ENCODE results near the gene COL6A6.

COL6A6 gene, protein sequence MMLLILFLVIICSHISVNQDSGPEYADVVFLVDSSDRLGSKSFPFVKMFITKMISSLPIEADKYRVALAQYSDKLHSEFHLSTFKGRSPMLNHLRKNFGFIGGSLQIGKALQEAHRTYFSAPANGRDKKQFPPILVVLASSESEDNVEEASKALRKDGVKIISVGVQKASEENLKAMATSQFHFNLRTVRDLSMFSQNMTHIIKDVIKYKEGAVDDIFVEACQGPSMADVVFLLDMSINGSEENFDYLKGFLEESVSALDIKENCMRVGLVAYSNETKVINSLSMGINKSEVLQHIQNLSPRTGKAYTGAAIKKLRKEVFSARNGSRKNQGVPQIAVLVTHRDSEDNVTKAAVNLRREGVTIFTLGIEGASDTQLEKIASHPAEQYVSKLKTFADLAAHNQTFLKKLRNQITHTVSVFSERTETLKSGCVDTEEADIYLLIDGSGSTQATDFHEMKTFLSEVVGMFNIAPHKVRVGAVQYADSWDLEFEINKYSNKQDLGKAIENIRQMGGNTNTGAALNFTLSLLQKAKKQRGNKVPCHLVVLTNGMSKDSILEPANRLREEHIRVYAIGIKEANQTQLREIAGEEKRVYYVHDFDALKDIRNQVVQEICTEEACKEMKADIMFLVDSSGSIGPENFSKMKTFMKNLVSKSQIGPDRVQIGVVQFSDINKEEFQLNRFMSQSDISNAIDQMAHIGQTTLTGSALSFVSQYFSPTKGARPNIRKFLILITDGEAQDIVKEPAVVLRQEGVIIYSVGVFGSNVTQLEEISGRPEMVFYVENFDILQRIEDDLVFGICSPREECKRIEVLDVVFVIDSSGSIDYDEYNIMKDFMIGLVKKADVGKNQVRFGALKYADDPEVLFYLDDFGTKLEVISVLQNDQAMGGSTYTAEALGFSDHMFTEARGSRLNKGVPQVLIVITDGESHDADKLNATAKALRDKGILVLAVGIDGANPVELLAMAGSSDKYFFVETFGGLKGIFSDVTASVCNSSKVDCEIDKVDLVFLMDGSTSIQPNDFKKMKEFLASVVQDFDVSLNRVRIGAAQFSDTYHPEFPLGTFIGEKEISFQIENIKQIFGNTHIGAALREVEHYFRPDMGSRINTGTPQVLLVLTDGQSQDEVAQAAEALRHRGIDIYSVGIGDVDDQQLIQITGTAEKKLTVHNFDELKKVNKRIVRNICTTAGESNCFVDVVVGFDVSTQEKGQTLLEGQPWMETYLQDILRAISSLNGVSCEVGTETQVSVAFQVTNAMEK (N-terminal part only)

GRCh38 chr3:130516645-130517512, at the start of gene COL6A6:
COL6A6 (plus strand) TSS chr3:130517177; CDS start chr3:130560365, 43,188 bp downstream.
- Histone ChIP-seq H3K4me1 (ENCODE audit: control insufficient read depth, insufficient read depth, low read length) (no peaks in the 10 kb centered on the region), H3K9ac (ENCODE audit: low read length) (no peak within 1 kb of the TSS), H3K27me3 (ENCODE audit: control insufficient read depth, insufficient read depth, low read length) (no peaks in the 10 kb centered on the region), H3K36me3 (ENCODE audit: control insufficient read depth, insufficient read depth, low read length) (no peaks in the 10 kb centered on the region), H3K27ac (ENCODE audit: low read depth, low read length) (no peak within 1 kb of the TSS), H3K4me3 (ENCODE audit: low read length) (no peak within 1 kb of the TSS)

DNA sequence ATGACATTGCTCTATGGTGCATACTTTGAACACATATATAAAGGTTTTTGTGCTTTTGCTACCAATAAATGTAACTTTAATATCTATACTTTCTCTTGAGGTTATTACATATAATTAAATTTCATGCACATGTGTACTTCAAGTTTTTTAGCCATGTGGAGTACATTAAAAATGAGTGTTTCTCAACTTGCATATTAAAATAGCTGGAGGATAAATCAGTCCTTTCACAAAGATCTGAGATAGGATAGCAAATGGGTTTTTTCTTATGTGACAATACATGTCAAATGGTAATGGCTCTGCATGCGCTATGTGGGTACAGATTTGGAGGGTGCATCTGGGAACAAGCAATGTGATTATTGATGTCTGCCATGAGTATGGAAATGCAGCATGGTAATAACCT, 48.7 kb upstream of the COL6A6 start:
- Histone ChIP-seq H3K9ac (ENCODE audit: low read length) (no peak overlapping the region), H3K4me1 (ENCODE audit: control insufficient read depth, insufficient read depth, low read length) (no peaks in the 10 kb centered on the region), H3K27me3 (ENCODE audit: control insufficient read depth, insufficient read depth, low read length) (no peaks in the 10 kb centered on the region), H3K27ac (ENCODE audit: low read depth, low read length) (no peak overlapping the region), H3K36me3 (ENCODE audit: control insufficient read depth, insufficient read depth, low read length) (no peaks in the 10 kb centered on the region), H3K4me3 (ENCODE audit: low read length) (no peak overlapping the region)

DNA sequence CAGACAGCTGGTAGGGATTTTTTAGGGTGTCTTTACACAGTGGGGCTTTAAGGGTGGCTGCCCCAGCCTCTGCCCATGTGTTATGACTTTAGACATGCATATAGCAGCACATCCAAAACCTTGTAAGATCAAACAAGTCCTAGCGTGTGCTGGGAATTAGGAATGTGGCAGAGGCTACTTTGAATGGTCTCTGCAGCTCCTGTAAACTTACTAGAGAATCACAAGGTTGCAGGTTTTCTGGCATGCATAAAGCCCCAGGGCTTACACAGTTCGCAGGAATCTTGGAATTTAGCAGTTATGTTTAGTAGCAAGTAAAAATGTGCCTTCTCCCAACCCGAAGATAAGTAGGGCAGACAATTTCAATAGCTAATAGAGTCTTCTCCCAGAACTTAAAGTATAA, 46.9 kb upstream of the COL6A6 start:
- Histone ChIP-seq H3K36me3 (ENCODE audit: control insufficient read depth, insufficient read depth, low read length) (no peaks in the 10 kb centered on the region), H3K27me3 (ENCODE audit: control insufficient read depth, insufficient read depth, low read length) (no peaks in the 10 kb centered on the region), H3K27ac (ENCODE audit: low read depth, low read length) (no peak overlapping the region), H3K4me1 (ENCODE audit: control insufficient read depth, insufficient read depth, low read length) (no peaks in the 10 kb centered on the region), H3K9ac (ENCODE audit: low read length) (no peak overlapping the region), H3K4me3 (ENCODE audit: low read length) (no peak overlapping the region)

- H3K9ac ChIP-seq (ENCODE audit: low read length): no peak overlapping the region
- no peak overlapping the region for H3K4me3 ChIP-seq (ENCODE audit: low read length)
- H3K27ac ChIP-seq (ENCODE audit: low read depth, low read length): no peak overlapping the region
- no peaks in the 10 kb centered on the region for H3K4me1 ChIP-seq (ENCODE audit: control insufficient read depth, insufficient read depth, low read length)
- H3K27me3 ChIP-seq (ENCODE audit: control insufficient read depth, insufficient read depth, low read length): no peaks in the 10 kb centered on the region
- no peaks in the 10 kb centered on the region for H3K36me3 ChIP-seq (ENCODE audit: control insufficient read depth, insufficient read depth, low read length)
These were observed 43.6 kb upstream of the COL6A6 start for GRCh38 chr3:130473416-130473815.

DNA sequence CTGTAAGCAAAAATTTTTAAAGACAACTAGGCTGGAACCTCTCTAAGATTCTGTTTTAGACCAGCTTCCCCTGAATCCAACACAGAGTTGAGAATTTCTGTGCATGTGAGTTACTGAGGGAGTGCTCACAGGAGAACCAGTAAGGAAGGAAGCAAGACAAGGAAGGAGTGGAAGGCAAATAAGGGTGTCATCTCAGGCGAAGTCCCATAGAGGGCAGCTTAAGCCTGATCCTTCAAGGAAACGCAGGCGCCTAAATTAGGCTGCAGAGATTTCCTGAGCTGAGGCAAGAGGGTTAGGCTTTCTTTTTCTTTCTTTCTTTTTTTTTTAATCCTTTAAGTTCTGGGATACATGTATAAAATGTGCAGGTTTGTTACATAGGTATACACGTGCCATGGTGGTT, 36.2 kb upstream of the COL6A6 start:
- no peak overlapping the region for H3K4me3 ChIP-seq (ENCODE audit: low read length)
- H3K27me3 ChIP-seq (ENCODE audit: control insufficient read depth, insufficient read depth, low read length): no peaks in the 10 kb centered on the region
- no peaks in the 10 kb centered on the region for H3K4me1 ChIP-seq (ENCODE audit: control insufficient read depth, insufficient read depth, low read length)
- no peak overlapping the region for H3K9ac ChIP-seq (ENCODE audit: low read length)
- no peak overlapping the region for H3K27ac ChIP-seq (ENCODE audit: low read depth, low read length)
- H3K36me3 ChIP-seq (ENCODE audit: control insufficient read depth, insufficient read depth, low read length): no peaks in the 10 kb centered on the region

DNA sequence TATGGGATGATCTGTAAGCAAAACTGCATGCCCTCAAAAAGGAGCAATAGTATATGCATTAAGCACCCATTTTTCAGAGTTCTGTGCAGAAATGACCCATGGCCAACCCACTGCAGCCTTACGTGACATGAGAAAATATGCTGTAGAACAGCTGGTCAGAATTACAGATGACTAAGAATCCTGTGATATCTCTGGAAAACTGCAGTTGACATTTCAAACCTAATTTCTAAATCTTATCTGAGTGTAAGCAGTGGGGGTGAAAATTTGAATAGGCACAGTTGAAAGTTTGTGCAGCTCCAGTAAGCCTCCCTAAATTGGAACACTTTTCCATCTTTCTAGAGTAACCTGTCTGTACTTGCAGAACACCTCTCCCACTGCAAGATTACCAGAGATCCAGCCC, 28.7 kb upstream of the COL6A6 start:
- Histone ChIP-seq H3K9ac (ENCODE audit: low read length) (no peak overlapping the region), H3K27ac (ENCODE audit: low read depth, low read length) (no peak overlapping the region), H3K4me3 (ENCODE audit: low read length) (no peak overlapping the region), H3K27me3 (ENCODE audit: control insufficient read depth, insufficient read depth, low read length) (no peaks in the 10 kb centered on the region), H3K36me3 (ENCODE audit: control insufficient read depth, insufficient read depth, low read length) (no peaks in the 10 kb centered on the region), H3K4me1 (ENCODE audit: control insufficient read depth, insufficient read depth, low read length) (no peaks in the 10 kb centered on the region)

DNA sequence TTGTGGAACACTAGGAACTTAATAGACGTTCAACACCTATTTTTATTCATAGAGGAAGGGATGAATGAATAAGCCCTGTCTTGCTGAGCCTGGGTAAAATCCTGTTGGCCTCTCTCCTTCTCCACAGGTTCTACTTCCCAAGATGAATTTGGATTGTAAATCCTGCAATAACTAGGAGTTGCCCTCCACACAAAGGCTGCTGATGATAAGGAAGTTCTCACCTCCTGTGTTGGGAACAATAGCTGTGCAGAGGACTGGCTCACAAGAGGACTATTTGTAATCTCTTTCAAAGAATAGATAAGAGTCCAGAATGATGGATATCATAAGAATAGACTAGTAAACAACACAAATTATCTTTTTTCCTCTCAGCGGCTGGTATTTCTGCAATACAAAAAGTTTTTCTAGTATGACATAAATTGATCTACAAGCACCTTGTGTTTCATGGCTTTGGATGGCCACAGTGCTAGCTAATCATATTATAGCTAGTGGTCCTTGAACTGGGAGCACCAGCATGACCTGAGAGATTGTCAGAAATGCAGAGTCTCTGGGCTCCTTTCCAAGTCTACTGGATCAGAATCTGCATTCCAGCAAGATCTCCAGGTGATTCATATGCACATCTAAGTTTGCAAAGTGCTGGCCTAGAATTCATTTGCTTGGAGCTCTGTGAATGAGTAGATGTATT, 28.1 kb upstream of the COL6A6 start:
- H3K4me3 ChIP-seq (ENCODE audit: low read length): no peak overlapping the region
- no peak overlapping the region for H3K27ac ChIP-seq (ENCODE audit: low read depth, low read length)
- H3K36me3 ChIP-seq (ENCODE audit: control insufficient read depth, insufficient read depth, low read length): no peaks in the 10 kb centered on the region
- no peak overlapping the region for H3K9ac ChIP-seq (ENCODE audit: low read length)
- H3K27me3 ChIP-seq (ENCODE audit: control insufficient read depth, insufficient read depth, low read length): no peaks in the 10 kb centered on the region
- H3K4me1 ChIP-seq (ENCODE audit: control insufficient read depth, insufficient read depth, low read length): no peaks in the 10 kb centered on the region

GRCh38 chr3:130490241-130490640, 26.7 kb upstream of the COL6A6 start:
- no peaks in the 10 kb centered on the region for H3K4me1 ChIP-seq (ENCODE audit: control insufficient read depth, insufficient read depth, low read length)
- no peak overlapping the region for H3K4me3 ChIP-seq (ENCODE audit: low read length)
- no peaks in the 10 kb centered on the region for H3K27me3 ChIP-seq (ENCODE audit: control insufficient read depth, insufficient read depth, low read length)
- no peaks in the 10 kb centered on the region for H3K36me3 ChIP-seq (ENCODE audit: control insufficient read depth, insufficient read depth, low read length)
- H3K27ac ChIP-seq (ENCODE audit: low read depth, low read length): no peak overlapping the region
- H3K9ac ChIP-seq (ENCODE audit: low read length): no peak overlapping the region

DNA sequence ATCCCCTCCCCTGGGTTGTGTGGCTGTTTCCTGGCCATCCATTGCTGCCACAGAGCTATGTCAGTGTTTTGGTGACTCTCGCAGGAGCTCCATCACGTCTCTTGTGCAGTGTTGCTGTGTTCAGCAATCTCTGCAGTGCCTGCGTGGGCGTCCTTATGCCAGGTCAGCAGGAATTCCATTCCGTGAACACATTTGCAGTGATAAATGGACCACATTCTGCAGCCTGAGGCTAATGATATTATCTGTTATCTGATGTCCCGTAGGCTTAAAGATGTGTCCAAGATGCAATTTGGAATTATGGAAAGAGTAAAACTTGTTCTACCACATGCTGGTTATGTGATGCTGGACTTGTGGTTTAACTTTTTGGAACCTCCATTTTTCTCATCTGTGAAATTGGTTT, 25.5 kb upstream of the COL6A6 start:
- no peak overlapping the region for H3K27ac ChIP-seq (ENCODE audit: low read depth, low read length)
- no peaks in the 10 kb centered on the region for H3K36me3 ChIP-seq (ENCODE audit: control insufficient read depth, insufficient read depth, low read length)

DNA sequence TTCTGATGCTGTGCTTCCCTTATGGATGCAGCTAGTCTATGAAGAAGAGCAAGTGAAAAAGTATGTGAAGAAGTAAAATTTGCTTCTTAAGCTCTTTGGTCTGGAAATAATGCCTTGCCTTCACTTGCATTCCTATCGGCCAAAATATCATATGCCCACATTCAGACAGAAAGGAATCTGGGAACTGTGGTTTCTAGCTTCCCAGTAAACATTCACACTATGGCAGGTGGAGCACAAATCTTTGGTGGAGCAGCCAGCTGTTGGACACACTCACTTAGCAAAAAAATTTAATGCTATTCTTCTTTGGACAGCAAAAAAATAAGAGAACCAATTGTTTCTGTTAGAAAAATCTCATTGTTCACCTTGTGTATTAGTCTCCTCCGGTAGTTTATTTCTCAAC, 12.3 kb upstream of the COL6A6 start:
- no peak overlapping the region for H3K27ac ChIP-seq (ENCODE audit: low read depth, low read length)
- no peaks in the 10 kb centered on the region for H3K27me3 ChIP-seq (ENCODE audit: control insufficient read depth, insufficient read depth, low read length)
- H3K4me1 ChIP-seq (ENCODE audit: control insufficient read depth, insufficient read depth, low read length): no peaks in the 10 kb centered on the region
- no peak overlapping the region for H3K9ac ChIP-seq (ENCODE audit: low read length)
- H3K4me3 ChIP-seq (ENCODE audit: low read length): no peak overlapping the region
- no peaks in the 10 kb centered on the region for H3K36me3 ChIP-seq (ENCODE audit: control insufficient read depth, insufficient read depth, low read length)

More for the DNA sequence above, 25.5 kb upstream of the COL6A6 start:
- Histone ChIP-seq H3K4me1 (ENCODE audit: control insufficient read depth, insufficient read depth, low read length) (no peaks in the 10 kb centered on the region), H3K4me3 (ENCODE audit: low read length) (no peak overlapping the region), H3K27me3 (ENCODE audit: control insufficient read depth, insufficient read depth, low read length) (no peaks in the 10 kb centered on the region), H3K9ac (ENCODE audit: low read length) (no peak overlapping the region)

- no peak overlapping the region for H3K4me3 ChIP-seq (ENCODE audit: low read length)
- H3K4me1 ChIP-seq (ENCODE audit: control insufficient read depth, insufficient read depth, low read length): no peaks in the 10 kb centered on the region
- no peak overlapping the region for H3K9ac ChIP-seq (ENCODE audit: low read length)
- no peaks in the 10 kb centered on the region for H3K36me3 ChIP-seq (ENCODE audit: control insufficient read depth, insufficient read depth, low read length)
- no peak overlapping the region for H3K27ac ChIP-seq (ENCODE audit: low read depth, low read length)
- no peaks in the 10 kb centered on the region for H3K27me3 ChIP-seq (ENCODE audit: control insufficient read depth, insufficient read depth, low read length)
These were observed 10.9 kb upstream of the COL6A6 start for GRCh38 chr3:130506031-130506430.

Data from rectal smooth muscle tissue (tissue), 1 donor.